ACC112 (cell line): ENCODE measurements around the gene ARHGAP45.
"Not testable (repeated sequence)": the region's sequence is repeated elsewhere in the genome, so short reads cannot be mapped to it uniquely, and the experiment has no call there.

ENCODE experiments used
- H2AFZ ChIP-seq: fragments of 200-600 bp; sonication (generic); one replicate; pipeline ENCODE4 v1.6.0; 2017; ENCODE audit warnings: antibody characterized with exemption, low read length; ENCODE audit not compliant: unreplicated experiment
- H3K27ac ChIP-seq: fragments of 200-600 bp; sonication (generic); 2 replicates; pipeline ENCODE4 v1.5.1; 2014; ENCODE audit warnings: low read depth, mild to moderate bottlenecking, antibody characterized with exemption, low read length, moderate library complexity
- H3K27me3 ChIP-seq: fragments of 200-600 bp; sonication (generic); 2 replicates; pipeline ENCODE4 v1.6.1; 2014; ENCODE audit warnings: mild to moderate bottlenecking, antibody characterized with exemption, low read length, moderate library complexity, mixed read lengths; ENCODE audit not compliant: insufficient read depth
- H3K36me3 ChIP-seq: fragments of 200-600 bp; sonication (generic); 2 replicates; pipeline ENCODE4 v1.6.1; 2016; ENCODE audit warnings: mild to moderate bottlenecking, antibody characterized with exemption, low read length, moderate library complexity, mixed read lengths; ENCODE audit not compliant: insufficient read depth
- H3K4me1 ChIP-seq: fragments of 200-600 bp; sonication (generic); one replicate; pipeline ENCODE4 v1.6.1; 2016; ENCODE audit warnings: low read length, mixed read lengths; ENCODE audit not compliant: insufficient read depth, unreplicated experiment, control insufficient read depth
- H3K4me3 ChIP-seq: fragments of 200-600 bp; sonication (generic); 2 replicates; pipeline ENCODE4 v1.5.1; 2014; ENCODE audit warnings: mild to moderate bottlenecking, low read depth, low read length
- H3K79me2 ChIP-seq: fragments of 200-600 bp; sonication (generic); one replicate; pipeline ENCODE4 v1.6.0; 2016; ENCODE audit warnings: low read length; ENCODE audit not compliant: control insufficient read depth, unreplicated experiment, insufficient read depth

ARHGAP45 gene

DNA sequence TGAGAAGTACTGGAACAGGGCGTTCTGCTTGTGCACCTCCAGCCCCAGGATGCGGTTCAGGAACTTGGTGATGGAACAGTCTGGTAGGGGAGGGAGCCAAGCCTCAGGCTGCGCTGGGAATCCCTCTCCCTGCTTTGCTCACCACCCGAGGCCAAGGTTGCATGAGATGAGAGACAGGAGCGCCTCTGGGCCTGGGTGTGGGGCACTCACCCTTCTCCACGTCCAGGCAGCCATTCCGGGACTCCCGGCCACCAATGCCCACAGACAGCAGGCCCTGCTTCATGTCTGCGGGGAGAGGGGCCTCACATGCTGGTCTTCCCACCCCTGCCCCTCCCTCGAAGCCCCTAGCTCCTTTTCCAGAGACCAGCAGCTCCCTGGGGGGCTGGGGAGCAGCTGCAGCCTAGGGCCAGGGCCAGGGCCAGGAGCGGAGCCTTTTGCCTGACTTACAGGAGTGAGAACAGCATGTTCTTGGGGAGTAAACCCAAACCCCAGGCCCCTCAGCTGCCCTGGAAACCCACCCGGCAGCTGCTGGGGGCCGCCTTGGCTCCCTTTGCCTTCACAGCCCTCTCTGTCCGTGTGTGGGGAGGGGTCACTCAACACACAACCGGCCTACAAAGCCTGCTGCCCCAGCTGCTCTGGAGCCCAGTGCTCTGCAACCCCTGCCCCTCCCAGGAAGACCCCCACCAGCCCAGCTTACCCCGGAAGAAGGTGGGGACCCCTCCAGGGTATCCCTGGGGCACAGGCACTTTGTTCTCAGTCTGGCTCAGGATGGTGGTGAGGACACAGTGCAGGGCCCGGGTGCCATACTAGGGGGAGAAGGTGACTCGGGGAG is 44.1 kb downstream of the ARHGAP45 start:
- peaks cover 2% of the 10 kb centered on the region; the same call in 1 of the 2 replicates for H3K36me3 ChIP-seq
- H3K4me1 ChIP-seq, result no peaks in the 10 kb centered on the region
- H3K79me2 ChIP-seq, result no peaks in the 10 kb centered on the region
- no peak overlapping the region for H3K4me3 ChIP-seq
- no peak overlapping the region for H3K27ac ChIP-seq
- H3K27me3 ChIP-seq, result no peaks in the 10 kb centered on the region
- H2AFZ ChIP-seq, result no peak overlapping the region

DNA sequence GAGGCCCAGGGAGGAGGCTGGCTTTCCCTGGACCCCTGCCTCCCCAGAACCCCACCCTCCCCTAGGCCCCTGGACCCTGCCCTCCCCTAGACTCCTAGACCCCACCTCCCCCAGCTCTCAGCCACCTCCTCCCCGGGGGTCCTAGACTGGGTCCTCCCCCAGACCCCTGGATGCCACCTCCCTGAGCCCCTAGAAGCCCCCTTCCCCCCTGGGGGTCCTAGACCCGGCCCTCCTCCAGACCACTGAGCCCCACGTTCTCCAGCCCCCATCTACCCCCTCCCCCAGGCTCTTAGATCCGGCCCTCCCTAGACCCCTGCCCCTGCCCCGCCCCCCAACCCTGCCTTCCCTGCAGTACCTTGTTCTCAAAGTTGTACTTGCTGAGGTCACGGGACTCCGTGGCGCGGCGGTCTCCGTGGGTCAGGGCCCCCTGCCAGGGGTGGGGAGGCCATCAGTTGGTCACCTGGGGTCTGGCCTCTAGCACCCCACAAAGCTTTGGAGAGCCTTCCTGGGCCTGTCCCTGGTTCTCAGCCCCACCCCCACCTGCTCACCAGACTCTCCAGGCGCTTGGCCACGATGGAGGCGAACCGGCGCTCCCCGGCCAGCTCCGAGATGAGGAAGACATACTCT is 44.8 kb downstream of the ARHGAP45 start:
- H3K27ac ChIP-seq, result no peak overlapping the region
- H3K79me2 ChIP-seq, result no peaks in the 10 kb centered on the region
- H3K27me3 ChIP-seq, result no peaks in the 10 kb centered on the region
- H3K4me3 ChIP-seq, result no peak overlapping the region
- H3K36me3 ChIP-seq, result no peaks in the 10 kb centered on the region; the same call in 1 of the 2 replicates
- no peaks in the 10 kb centered on the region for H3K4me1 ChIP-seq
- H2AFZ ChIP-seq, result no peak overlapping the region

DNA sequence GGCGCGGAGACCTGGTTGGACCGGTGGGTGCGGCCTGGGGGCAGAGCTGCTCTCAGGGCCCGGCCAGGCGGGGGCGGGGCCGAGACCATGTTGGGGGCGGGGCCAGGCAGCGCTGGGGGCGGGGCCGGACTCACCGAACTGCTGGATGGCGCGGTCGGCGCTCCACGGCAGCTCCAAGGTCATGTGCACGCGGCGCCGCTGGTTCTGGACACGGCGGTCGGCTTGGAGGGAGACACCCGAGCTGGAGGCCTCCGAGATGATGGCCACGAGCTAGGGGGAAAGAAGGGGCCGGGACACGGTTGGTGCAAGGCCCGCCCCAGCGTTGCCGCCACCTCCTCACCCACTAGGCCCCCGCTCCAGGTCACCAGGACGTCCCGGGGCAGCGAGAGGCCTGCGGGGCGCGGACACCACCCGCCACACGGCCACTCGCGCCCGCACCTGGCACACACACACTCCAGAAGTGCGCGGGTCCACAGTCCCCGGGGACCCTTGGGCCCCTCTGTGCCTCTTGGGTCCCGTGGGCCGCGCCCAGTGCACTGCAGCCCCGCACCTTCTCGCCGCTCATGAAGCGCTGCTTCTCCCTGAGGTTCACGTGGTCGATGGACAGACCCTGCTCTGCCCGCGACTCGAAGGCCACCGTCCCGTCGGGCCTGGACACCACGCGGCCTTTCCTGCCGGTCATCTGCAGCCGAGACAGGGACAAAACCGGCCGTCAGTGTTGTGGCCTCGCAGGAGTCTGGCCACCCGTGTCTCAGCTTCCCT is 45.5 kb downstream of the ARHGAP45 start:
- Histone ChIP-seq H3K79me2 (no peaks in the 10 kb centered on the region), H3K27me3 (no peaks in the 10 kb centered on the region), H3K4me1 (no peaks in the 10 kb centered on the region), H3K27ac (no peak overlapping the region), H3K4me3 (no peak overlapping the region), H3K36me3 (no peaks in the 10 kb centered on the region; the same call in 1 of the 2 replicates), H2AFZ (no peak overlapping the region)

DNA sequence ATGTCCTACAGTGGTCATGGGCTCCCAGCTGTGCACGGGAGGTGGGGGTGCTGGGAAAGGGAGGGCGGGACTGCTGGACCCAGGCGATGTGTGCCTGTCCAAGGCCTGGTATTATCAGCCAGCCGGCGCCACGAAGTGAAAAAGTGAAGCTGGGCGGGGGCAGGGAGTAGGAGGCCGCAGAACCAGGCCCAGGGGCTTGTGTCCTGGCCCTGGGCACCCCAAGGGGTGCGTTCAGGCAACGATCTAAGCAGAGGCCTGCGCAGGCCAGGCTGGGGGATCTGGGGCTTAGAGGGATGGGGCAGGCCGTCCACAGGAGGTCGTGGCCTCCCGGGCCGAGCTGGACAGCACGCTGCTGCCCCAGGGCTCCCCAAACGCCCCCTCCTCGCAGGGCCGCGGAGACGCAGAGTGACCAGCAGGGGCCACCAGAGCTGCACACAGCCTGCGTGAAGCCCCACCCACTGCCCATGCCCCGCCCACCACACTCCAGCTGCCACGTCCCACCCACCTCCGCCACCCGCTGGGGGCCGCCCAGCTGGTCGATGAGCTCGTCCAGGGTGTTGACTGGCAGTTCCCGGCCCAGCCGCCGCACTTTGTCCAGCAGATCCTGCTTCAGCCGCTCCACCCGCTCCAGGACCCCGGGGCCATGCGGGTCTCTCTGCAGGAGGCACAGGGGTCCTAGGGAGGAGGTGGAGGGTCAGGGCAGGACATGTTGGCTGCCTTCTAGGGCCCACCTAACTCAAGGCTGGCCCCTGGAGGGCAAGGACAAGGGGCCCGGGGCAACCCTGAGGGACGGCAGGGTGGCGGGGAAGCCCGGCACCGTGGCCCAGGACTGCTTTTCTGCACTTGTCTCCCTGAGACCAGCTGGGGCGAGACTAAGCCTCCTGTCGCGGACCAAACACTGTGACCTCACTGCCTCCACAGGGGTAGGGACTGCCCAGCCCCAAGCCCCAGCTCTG is 46.3 kb downstream of the ARHGAP45 start:
- H3K27ac ChIP-seq, result no peak overlapping the region
- no peak overlapping the region for H2AFZ ChIP-seq
- no peaks in the 10 kb centered on the region; the same call in 1 of the 2 replicates for H3K36me3 ChIP-seq
- no peaks in the 10 kb centered on the region for H3K79me2 ChIP-seq
- no peaks in the 10 kb centered on the region for H3K4me1 ChIP-seq
- no peaks in the 10 kb centered on the region for H3K27me3 ChIP-seq
- no peak overlapping the region for H3K4me3 ChIP-seq

DNA sequence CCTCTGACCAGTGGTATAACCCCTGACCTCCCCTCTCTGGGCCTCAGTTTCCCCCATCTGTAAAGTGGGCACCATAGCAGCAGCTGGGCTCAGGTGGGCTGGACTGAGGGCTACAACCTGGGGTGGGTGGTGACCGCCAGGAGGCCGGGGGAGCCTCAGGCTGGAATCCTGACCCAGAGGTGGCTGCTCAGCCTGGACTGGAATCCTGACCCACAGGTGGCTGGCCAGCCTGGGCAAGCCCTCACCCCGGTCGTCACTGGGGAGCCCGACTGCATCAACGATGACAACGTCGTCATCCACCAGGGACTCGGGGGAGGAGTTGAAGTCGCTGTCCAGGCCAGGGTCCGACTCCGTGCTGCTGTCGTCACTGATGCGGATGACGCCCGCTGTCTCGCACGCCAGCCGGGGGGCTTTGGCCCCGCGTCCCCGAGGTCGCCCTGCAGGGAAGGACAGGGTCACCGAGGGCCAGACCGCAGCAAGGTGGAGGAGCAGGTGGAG is 47.1 kb downstream of the ARHGAP45 start:
- Histone ChIP-seq H2AFZ (no peak overlapping the region), H3K4me1 (no peaks in the 10 kb centered on the region), H3K79me2 (no peaks in the 10 kb centered on the region), H3K36me3 (peaks cover 1% of the 10 kb centered on the region; the same call in 1 of the 2 replicates), H3K27ac (no peak overlapping the region), H3K4me3 (no peak overlapping the region), H3K27me3 (no peaks in the 10 kb centered on the region)

DNA sequence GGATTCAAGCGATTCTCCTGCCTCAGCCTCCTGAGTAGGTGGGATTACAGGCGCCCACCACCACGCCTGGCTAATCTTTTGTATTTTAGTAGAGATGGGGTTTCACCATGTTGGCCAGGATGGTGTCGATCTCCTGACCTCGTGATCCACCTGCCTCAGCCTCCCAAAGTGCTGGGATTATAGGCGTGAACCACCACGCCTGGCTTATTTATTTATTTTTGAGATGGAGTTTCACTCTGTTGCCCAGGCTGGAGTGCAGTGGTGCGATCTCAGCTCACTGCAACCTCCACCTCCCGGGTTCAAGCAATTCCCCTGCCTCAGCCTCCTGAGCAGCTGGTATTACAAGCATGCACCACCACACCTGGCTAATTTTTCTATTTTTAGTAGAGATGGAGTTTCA is 47.8 kb downstream of the ARHGAP45 start:
- H3K36me3 ChIP-seq, H3K4me1 ChIP-seq, H3K27me3 ChIP-seq, H3K27ac ChIP-seq, H3K4me3 ChIP-seq, H3K79me2 ChIP-seq, H2AFZ ChIP-seq: not testable (repeated sequence)

DNA sequence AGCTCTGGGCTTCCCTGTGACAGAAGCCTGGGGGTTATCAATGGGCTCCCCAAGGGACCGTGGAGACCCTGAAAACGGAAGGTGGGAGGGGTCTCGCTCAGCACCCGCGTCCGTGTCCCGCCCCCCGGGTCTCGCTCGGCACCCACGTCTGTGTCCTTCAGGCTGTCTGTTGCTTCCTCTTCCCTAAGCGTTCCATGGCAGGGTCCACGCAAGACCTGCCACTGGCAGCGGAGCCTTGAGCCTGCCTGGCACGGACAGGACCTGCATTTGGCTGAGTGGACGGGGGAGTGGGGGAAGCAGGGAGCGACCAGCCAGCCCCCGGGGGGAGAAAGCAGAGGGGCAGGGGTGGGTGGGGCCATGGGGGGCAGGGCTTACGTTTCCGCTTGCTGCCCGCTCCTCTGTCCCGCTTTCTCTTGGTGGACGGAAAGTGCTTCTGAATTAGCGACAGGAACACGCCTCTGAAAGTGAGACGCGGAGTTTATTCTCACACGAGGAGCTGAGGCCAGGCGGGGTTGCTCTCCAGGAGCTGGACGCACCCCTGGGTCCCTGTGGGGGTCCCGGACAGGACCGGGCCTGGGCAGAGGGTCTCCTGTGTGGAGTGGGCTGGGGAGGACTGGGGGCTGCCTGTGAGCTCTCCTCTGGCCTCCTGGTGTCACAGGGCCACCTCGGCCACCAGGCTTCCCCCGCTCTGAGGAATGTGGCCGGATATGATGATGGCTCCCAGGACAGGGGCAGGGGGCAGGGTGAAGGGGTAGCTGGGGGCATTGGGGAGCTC is 48.9 kb downstream of the ARHGAP45 start:
- no peaks in the 10 kb centered on the region for H3K27me3 ChIP-seq
- no peaks in the 10 kb centered on the region for H3K4me1 ChIP-seq
- peaks cover 3% of the 10 kb centered on the region; the same call in 1 of the 2 replicates for H3K36me3 ChIP-seq

DNA sequence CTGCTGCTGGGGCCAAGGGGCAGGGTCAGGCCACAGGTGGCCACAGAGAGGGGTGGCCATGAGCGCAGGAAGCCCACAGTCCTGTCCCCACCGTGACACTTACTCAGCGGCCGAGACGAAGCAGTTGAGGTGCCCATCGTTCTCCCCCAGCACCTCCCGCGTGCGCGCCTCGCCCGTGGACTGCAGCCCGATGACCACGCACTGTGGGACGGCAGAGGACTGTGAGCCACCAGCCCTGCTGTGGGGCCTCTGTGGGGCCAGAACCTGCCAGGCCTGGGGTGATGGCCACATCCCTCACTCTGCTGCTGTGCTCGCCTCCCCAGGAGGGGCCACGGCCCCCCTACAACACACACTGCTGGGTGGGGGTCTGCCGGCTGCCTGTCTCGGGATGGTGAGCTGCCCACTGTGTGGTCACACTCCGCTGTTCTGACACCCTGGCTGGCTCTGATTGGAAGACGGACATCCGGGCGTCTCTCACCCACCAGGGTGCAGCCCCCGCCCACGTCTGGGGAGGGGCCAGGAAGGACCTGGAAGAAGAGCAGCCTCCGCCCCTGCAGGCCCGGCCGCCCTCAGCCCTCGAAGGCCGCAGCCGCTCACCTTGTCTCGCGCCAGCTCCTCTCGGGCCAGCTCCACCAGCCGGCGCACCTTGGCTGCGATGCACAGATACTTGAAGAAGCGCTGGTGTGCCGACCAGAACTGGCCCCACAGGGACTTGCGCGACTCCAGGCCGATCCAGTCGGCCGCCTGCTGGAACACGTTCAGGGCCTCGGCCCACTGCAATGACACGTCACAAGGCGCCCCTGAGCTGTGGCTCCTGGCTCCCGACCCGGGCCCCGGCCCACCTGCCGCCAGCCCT is 50.0 kb downstream of the ARHGAP45 start:
- no peaks in the 10 kb centered on the region for H3K79me2 ChIP-seq
- H3K4me3 ChIP-seq, result no peak overlapping the region
- no peak overlapping the region for H2AFZ ChIP-seq
- H3K27me3 ChIP-seq, result no peaks in the 10 kb centered on the region
- no peak overlapping the region for H3K27ac ChIP-seq
- peaks cover 3% of the 10 kb centered on the region; the same call in 1 of the 2 replicates for H3K36me3 ChIP-seq
- H3K4me1 ChIP-seq, result no peaks in the 10 kb centered on the region

More for the DNA sequence above, 48.9 kb downstream of the ARHGAP45 start:
- Histone ChIP-seq H3K4me3 (no peak overlapping the region), H3K27ac (no peak overlapping the region), H2AFZ (no peak overlapping the region), H3K79me2 (no peaks in the 10 kb centered on the region)

DNA sequence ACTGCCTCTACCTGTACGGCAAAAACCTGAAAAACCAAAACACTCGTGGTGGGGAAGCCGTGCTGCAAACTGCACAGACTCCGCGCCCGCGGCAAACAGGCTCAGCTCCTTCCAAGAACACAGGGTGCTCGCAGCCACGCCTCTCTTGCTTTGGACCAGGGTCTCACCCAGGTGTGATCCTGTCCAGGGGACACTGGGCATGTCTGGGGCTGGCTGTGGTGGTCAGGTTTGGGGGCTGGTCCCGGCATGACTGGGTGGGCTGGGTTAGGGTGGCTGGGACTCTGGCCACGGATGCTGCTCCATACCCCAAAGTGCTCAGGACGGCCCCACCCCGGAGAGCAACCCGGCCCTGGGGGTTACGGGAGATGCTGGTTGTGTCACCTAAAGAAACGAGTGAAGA is 50.7 kb downstream of the ARHGAP45 start:
- no peak overlapping the region for H3K27ac ChIP-seq
- no peaks in the 10 kb centered on the region for H3K4me1 ChIP-seq
- H3K27me3 ChIP-seq, result no peaks in the 10 kb centered on the region
- no peak overlapping the region for H3K4me3 ChIP-seq
- no peaks in the 10 kb centered on the region for H3K79me2 ChIP-seq
- H3K36me3 ChIP-seq, result peaks cover 3% of the 10 kb centered on the region; the same call in 1 of the 2 replicates
- H2AFZ ChIP-seq, result no peak overlapping the region
